ENCODE measurements around the gene CPM.
"Not testable (repeated sequence)": the region's sequence is repeated elsewhere in the genome, so short reads cannot be mapped to it uniquely, and the experiment has no call there.

Gene CPM

GRCh38 chr12:68854554-68854953 lies 78.4 kb downstream of the CPM start:
- H3K4me3 ChIP-seq (ENCODE audit: low read depth, low read length) = no peak overlapping the region

DNA sequence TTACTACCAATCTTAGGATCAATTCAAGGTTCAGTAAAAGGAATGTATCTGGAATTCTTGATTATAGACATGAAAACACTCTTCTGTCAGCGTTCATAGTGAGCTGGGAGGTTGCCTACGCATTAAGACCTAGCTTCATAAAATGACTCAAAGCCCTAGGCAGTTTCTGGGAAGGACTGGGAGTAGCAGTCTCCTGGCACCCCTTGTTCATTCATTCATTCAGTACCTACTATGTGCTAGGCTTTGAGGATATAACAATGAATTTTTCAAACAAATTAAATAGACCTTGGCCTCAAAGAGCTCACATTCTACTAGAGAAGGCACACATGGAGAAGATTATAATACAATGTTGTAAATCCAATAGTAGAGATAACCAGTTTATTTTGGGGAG lies 78.9 kb downstream of the CPM start:
- no peak overlapping the region for H3K4me3 ChIP-seq (ENCODE audit: low read depth, low read length)

GRCh38 chr12:68853396-68854077 lies 79.4 kb downstream of the CPM start:
- no peak overlapping the region for H3K4me3 ChIP-seq (ENCODE audit: low read depth, low read length)

DNA sequence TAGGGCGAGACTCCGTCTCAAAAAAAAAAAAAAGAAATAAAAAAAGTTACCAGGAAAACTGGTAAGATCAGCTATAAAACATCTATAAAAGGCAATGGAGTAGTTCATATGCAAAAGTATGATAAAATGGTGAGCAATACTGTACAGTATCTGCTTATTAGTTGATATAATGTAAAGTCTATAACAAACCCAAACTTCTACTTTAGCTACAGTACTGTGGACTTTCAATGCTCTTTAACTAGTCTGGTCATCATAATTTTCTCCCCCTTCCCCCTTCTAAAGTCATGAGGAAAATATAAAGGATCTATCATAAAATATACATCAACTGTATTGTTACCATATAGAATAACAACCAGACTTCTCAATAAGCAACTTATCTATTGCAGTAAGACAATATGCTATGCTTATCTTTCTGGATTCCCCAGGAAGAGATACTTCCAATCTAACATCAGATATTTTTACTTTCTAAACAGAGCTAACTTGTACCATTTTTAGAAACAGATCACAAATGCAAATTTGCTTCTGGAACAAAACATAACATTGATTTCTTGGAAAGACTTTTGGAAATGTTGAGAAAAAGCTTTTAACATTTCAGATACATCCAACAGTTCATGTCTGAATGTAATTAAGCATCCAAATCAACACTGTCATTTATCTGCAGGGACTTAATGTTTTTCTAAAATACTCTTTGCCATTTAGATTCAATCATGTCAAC lies 81.2 kb downstream of the CPM start:
- no peak overlapping the region for H3K4me3 ChIP-seq (ENCODE audit: low read depth, low read length)

GRCh38 chr12:68850390-68850789 lies 82.6 kb downstream of the CPM start:
- H3K4me3 ChIP-seq (ENCODE audit: low read depth, low read length) = no peak overlapping the region

GRCh38 chr12:68846811-68847210 lies 86.2 kb downstream of the CPM start:
- H3K4me3 ChIP-seq (ENCODE audit: low read depth, low read length) = no peak overlapping the region

GRCh38 chr12:68844788-68845695 lies 87.9 kb downstream of the CPM start:
- no peak overlapping the region for H3K4me3 ChIP-seq (ENCODE audit: low read depth, low read length)

DNA sequence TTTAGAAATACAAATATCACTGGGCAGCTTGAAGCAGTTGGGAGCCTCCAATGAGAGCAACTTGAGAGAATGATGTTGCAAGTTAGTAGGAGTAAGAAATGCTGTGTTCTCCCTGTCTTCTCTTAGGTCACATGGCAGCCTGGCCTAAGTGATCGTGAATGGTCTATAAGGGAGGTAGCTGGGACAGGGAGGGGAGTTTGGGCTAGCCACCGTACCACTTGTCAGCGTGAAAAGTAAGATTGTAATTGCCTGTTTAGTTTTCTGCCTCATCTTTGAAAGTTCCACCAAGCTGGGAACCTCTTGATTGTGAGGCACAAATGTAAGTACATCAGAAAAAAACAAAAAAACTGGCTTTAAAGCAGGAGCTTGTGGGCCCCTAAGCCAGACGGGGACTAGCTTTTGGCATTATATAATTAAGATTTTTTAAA lies 88.6 kb downstream of the CPM start:
- no peak overlapping the region for H3K4me3 ChIP-seq (ENCODE audit: low read depth, low read length)

DNA sequence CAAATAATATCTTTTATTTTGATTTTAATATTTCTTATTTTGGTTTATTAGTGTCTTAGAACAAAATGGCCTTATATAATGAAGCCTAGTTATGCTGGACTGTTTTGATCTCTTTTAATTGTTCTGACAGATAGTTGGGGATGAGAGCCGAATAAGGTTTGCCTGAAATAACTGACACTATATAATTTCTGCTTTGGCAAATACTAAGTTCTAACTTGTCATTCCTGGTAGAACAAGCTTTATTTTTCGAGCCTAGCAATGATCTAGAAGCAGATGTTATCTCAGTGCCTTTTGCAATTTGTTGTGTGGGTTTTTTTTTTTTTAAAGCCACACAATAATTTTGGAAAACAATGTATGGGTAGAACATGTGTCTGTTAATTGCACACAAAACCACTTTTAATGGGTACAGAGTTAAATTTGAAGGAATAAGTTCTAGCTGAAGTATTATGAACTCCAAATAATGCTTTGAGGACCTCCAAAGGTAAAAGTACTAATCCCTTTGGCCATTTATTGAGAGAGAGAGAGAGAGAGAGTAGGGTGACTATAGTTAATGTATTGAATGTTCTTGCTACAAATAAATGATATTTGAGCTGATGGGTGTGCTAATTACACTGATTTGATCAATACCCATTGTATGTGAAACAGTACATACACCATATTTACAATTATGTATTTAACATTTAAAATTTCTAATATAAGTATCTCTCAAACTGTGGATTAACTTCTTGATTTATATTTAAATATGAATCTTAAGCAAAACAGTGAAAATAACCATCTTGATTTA lies 90.0 kb downstream of the CPM start:
- no peak overlapping the region for H3K4me3 ChIP-seq (ENCODE audit: low read depth, low read length)

GRCh38 chr12:68842123-68842522 lies 90.8 kb downstream of the CPM start:
- H3K4me3 ChIP-seq (ENCODE audit: low read depth, low read length) = no peak overlapping the region

DNA sequence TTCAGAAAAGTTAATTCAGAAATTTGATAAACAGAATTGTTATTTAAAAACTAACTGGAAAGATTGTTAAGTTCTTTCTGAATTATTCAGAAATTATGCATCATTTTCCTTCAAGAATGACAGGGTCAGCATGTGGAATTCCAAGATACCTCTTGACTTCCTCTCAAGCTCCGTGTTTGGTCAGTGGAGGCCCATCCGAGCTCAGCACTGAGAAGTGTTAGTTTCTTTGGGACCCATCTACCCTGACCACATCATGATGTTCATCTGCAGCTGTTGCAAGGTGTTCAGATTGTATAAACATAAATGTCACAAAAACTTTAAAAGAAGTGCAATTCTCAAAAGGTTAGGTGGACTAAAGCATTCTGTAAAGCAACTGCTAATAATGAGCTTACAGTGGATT lies 91.3 kb downstream of the CPM start:
- no peak overlapping the region for H3K4me3 ChIP-seq (ENCODE audit: low read depth, low read length)

GRCh38 chr12:68841175-68841574 lies 91.8 kb downstream of the CPM start:
- not testable (repeated sequence) for H3K4me3 ChIP-seq (ENCODE audit: low read depth, low read length)

- H3K4me3 ChIP-seq (ENCODE audit: low read depth, low read length) = no peak overlapping the region
These were observed 93.5 kb downstream of the CPM start for GRCh38 chr12:68839183-68840147.

DNA sequence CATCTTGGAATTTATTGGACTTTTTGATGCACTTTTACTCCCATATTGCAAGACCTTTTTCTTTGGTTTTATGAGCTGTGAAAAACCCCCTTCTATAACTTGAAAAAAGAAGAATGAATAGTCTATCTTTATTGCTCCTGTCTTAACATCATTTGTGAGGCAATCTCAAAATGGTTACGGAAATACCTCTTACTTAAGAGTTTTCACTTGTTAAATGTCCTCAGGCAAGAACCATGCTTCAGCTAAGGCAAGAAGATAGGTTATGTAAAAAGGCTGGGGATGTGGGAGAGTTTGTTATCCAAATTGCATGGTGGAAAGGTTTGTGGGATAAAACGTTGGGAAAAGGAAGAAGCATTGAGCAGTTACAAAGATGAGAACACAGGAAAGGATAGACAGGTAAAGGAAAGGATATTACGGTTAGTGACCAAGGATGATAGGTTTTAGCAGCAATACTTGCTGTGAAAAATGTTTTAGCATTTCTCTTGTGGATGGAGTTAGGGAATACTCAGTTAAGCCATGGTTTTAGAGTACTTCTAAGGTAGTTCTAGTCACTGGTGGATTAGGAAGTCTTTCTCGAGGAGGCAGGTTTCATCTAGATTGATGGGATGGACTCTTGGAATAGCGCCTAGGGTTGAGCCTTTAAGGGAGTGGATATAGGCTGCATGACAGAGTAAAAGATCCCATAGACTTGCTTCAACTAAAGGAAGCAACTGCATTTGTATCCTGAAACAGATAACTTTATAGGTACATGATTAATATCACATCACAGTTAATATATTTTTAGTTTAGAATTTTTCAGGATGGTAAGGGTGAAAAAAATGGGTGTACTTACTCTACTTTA lies 94.7 kb downstream of the CPM start:
- H3K4me3 ChIP-seq (ENCODE audit: low read depth, low read length) = no peak overlapping the region

DNA sequence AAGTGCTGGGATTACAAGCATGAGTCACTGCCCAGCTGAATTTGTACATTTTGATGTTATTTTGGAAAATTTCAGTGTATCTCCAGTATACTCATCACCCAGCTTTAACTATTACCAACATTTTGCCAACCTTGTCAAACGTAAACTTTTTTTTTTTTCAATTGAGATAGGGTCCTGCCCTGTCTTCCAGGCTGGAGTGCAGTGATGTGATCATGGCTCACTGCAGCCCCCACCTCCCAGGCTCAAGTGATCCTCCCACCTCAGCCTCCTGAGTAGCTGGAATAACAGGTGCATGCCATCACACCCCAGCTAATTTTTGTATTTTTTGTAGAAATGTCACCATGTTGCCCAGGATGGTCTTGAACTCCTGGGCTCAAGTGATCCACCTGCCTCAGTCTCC lies 95.8 kb downstream of the CPM start:
- H3K4me3 ChIP-seq (ENCODE audit: low read depth, low read length) = no peak overlapping the region

DNA sequence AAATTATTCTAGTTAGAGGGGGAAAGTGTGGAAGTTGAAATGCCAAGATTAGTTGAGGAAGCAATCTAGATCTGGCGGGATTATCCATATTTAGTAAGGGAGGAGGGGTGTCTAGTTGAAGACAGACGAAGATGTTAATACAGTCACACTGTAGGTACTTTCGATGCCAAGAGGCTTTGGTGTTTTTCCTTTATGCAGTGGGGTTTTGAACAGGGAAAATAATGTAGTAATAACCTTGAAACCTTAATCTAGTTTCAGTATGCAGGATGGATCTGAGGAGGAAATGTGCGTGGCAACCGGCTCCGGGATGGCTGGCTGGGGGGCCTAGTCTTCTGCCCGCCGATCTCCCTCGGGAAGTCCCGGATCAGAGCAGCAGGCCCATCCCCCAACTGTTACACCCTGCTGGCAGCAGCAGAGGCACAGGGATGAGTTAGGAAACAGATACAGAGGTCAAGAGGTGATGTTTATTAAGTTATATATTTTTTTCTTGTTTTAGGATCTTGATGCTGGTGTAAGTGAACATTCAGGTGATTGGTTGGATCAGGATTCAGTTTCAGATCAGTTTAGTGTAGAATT lies 97.5 kb downstream of the CPM start:
- H3K4me3 ChIP-seq (ENCODE audit: low read depth, low read length) = no peak overlapping the region

DNA sequence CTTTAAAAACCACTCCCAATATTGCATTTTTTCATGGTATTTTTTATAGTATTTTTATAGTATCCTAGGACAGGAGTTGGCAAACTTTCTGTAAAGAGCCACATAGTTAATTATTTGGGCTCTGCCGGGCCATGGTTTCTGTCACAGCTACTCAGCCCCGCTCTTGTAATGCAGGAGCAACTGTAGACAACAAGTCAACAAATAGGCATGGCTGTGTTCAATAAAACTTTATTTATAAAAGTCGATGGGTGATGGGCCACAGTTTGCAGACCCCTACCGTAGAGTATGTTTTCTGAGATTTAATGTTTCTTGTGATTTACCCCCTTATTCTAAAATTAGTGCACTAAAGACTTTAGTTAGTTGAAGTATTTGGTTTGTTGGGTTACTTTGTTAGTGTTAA lies 99.5 kb downstream of the CPM start:
- H3K4me3 ChIP-seq (ENCODE audit: low read depth, low read length) = no peak overlapping the region

GRCh38 chr12:68832504-68832867 lies 100.5 kb downstream of the CPM start:
- no peak overlapping the region for H3K4me3 ChIP-seq (ENCODE audit: low read depth, low read length)

All from iPS-11a (cell line).